HL-60 (cell line): ENCODE data around the gene DYNC1LI2.
A peak's percentile ranks its signal among the peaks of the same experiment; 100 is the strongest.

ENCODE experiments used
- DNase-seq, 2 experiments: peaks; one replicate each; pipeline ENCODE4 v3.0.0-alpha.2; 2010 to 2020; ENCODE audit warnings: low read depth in 1 of 2, low spot score in 1 of 2
- H3K27ac ChIP-seq: fragments of 250-450 bp; sonication (Bioruptor Pico); replicated peaks from 2 replicates; pipeline ENCODE4 v1.5.1; 2020; ENCODE audit warnings: mild to moderate bottlenecking, moderate library complexity
- H3K27me3 ChIP-seq: fragments of 250-450 bp; sonication (Bioruptor Pico); 2 replicates; pipeline ENCODE4 v1.5.1; 2021; ENCODE audit warnings: mild to moderate bottlenecking, moderate library complexity; ENCODE audit not compliant: insufficient read depth, poor library complexity, severe bottlenecking
- H3K4me3 ChIP-seq: replicated peaks from 2 replicates; pipeline ENCODE4 v1.5.1; 2011; ENCODE audit warnings: mild to moderate bottlenecking, control low read depth, low read length; ENCODE audit not compliant: insufficient read depth
- GABPA ChIP-seq: IDR thresholded peaks from 2 replicates; pipeline ENCODE4 v1.6.1; 2012; ENCODE audit warnings: low read depth
- POLR2AphosphoS5 ChIP-seq: IDR thresholded peaks from 2 replicates; pipeline ENCODE4 v1.6.1; 2012; ENCODE audit warnings: low read depth
- SPI1 ChIP-seq: IDR thresholded peaks from 2 replicates; pipeline ENCODE4 v1.6.1; 2012; ENCODE audit warnings: low read depth, mild to moderate bottlenecking, borderline replicate concordance
- TF ChIP-seq, protein P1 (sequence below): IDR thresholded peaks from 2 replicates; pipeline ENCODE4 v1.6.1; 2012; ENCODE audit warnings: low read depth; ENCODE audit not compliant: insufficient replicate concordance
- TF ChIP-seq, protein P2 (sequence below): IDR thresholded peaks from one replicate; pipeline ENCODE4 v1.5.1; 2011; ENCODE audit warnings: low read length, control low read depth, inconsistent platforms; ENCODE audit not compliant: insufficient read depth

Gene DYNC1LI2

DNA sequence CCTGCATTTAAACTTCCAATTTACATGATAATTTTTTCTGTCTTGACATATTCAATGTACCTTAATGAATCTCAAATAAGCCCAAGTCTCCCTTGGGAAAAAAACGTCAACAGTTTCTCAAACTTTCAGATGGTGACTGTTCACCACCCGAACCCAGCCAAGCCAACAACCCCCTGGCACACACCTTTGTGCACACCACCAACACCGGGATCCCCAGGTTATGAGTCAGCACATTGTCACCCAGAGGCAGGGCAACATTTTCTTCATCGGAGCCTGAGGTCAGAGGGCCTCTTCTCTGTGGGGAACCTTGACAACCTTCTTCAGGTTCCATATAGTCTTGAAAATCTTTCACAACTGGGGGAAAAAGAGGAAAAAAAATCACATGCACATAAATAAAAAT lies 15.5 kb downstream of the DYNC1LI2 start:
- Histone ChIP-seq H3K27ac (no peak overlapping the region), H3K27me3 (no peaks in the 10 kb centered on the region), H3K4me3 (no peak overlapping the region)
- no peak for TF ChIP-seq POLR2AphosphoS5
- no peak for DNase-seq

DNA sequence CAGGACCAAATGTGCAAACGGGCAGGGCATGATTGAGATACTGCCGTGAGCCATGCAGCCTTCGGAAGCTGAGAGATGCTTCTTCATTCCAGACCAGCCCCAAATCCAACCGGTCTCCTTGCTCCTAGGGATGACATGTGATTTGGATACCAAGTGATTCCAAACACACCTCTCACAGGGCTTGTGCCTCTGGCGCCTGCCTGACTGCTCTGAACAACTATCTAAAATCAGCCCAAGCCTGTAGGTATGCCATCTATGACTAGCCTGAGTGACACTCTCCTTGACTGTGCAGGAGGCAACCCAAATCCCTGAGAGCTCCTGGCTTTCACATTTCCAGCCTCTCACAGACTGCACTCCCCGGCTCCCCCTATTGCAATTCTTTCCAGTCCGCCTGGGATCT lies 20.3 kb downstream of the DYNC1LI2 start:
- H3K4me3 ChIP-seq = no peak overlapping the region
- no peak for DNase-seq
- TF ChIP-seq SPI1 (no peak), GABPA (no peak), POLR2AphosphoS5 (no peak)
- TF ChIP-seq, protein P1, sequence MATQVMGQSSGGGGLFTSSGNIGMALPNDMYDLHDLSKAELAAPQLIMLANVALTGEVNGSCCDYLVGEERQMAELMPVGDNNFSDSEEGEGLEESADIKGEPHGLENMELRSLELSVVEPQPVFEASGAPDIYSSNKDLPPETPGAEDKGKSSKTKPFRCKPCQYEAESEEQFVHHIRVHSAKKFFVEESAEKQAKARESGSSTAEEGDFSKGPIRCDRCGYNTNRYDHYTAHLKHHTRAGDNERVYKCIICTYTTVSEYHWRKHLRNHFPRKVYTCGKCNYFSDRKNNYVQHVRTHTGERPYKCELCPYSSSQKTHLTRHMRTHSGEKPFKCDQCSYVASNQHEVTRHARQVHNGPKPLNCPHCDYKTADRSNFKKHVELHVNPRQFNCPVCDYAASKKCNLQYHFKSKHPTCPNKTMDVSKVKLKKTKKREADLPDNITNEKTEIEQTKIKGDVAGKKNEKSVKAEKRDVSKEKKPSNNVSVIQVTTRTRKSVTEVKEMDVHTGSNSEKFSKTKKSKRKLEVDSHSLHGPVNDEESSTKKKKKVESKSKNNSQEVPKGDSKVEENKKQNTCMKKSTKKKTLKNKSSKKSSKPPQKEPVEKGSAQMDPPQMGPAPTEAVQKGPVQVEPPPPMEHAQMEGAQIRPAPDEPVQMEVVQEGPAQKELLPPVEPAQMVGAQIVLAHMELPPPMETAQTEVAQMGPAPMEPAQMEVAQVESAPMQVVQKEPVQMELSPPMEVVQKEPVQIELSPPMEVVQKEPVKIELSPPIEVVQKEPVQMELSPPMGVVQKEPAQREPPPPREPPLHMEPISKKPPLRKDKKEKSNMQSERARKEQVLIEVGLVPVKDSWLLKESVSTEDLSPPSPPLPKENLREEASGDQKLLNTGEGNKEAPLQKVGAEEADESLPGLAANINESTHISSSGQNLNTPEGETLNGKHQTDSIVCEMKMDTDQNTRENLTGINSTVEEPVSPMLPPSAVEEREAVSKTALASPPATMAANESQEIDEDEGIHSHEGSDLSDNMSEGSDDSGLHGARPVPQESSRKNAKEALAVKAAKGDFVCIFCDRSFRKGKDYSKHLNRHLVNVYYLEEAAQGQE = no peak
- TF ChIP-seq, protein P2, sequence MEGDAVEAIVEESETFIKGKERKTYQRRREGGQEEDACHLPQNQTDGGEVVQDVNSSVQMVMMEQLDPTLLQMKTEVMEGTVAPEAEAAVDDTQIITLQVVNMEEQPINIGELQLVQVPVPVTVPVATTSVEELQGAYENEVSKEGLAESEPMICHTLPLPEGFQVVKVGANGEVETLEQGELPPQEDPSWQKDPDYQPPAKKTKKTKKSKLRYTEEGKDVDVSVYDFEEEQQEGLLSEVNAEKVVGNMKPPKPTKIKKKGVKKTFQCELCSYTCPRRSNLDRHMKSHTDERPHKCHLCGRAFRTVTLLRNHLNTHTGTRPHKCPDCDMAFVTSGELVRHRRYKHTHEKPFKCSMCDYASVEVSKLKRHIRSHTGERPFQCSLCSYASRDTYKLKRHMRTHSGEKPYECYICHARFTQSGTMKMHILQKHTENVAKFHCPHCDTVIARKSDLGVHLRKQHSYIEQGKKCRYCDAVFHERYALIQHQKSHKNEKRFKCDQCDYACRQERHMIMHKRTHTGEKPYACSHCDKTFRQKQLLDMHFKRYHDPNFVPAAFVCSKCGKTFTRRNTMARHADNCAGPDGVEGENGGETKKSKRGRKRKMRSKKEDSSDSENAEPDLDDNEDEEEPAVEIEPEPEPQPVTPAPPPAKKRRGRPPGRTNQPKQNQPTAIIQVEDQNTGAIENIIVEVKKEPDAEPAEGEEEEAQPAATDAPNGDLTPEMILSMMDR = no peak
- H3K27ac ChIP-seq = no peak overlapping the region
- H3K27me3 ChIP-seq = no peaks in the 10 kb centered on the region

DNA sequence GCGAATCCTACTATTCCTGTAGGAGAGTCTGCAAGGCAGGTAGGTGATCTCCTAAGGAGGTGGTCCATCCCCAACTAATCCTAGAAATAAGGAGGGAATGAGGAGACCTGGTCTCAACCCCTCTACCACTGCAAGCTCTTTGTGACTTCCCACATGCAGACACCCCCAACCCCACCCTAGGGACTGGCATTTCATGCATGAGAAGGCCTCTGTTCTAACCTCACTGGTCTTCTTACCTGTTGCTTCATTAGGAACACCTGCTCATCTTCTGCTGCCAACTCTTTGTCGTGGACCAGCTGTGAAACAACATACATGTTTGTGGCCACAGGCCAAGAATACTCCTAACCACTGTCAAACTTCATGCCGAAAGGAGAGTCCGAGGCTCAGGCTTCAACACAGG lies 22.6 kb downstream of the DYNC1LI2 start:
- no peak overlapping the region for H3K4me3 ChIP-seq
- DNase-seq = peak in 1 of 2 experiments; percentile 53
- H3K27ac ChIP-seq = peak overlapping the region; percentile 65
- TF ChIP-seq GABPA (no peak), POLR2AphosphoS5 (no peak; the same call in 1 of the 2 replicates), SPI1 (no peak)
- TF ChIP-seq, protein P1 = no peak
- TF ChIP-seq, protein P2 = no peak
- H3K27me3 ChIP-seq = no peaks in the 10 kb centered on the region

DNA sequence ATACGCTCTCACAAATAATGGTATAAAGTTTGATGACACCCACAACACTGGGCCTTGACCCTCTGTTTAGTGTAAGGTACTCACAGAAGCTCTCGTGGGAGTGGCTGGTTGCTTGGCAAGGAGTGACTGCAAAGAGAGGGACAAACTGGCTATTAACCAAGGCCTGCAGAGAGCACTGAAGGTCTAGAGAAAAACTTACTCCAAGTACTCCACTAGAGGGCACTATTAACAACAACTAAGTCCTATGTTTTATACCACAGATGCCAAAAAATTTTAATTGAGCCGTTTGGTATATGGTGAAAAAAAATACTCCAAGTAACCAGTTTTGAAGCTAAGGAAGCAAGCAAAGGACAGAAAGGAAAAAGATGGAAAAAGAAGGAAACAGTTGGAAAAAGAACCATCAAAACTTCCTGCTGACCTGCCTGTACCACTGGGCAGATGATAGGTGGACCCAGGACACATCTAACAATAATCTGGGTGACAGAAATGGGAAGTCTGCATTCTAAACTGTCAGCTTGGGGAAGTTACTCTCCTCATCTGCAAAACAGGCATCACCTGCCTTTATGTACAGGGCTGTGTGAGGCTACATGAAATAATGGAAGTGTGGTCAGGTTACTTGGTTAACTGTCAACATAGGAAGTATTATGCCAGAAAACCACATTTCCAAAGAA lies 23.2 kb downstream of the DYNC1LI2 start:
- Histone ChIP-seq H3K27ac (peak overlapping the region; percentile 65), H3K27me3 (no peaks in the 10 kb centered on the region), H3K4me3 (no peak overlapping the region)
- peak; percentile 89 for TF ChIP-seq SPI1
- TF ChIP-seq, protein P1 = no peak
- TF ChIP-seq, protein P2 = peak; percentile 27
- DNase-seq = peak in 1 of 2 experiments; percentile 80
